Measurements from ENCODE around the gene LMF1. TPM values are rescaled to one million over a fixed set of nuclear protein-coding genes. Genes with fewer than 3 reads are reported as not detected.

Gene LMF1
- total and polyA plus RNA-seq, 7 experiments from 2014 or later: 10.6 to 63.1 (median 41.3) TPM

DNA sequence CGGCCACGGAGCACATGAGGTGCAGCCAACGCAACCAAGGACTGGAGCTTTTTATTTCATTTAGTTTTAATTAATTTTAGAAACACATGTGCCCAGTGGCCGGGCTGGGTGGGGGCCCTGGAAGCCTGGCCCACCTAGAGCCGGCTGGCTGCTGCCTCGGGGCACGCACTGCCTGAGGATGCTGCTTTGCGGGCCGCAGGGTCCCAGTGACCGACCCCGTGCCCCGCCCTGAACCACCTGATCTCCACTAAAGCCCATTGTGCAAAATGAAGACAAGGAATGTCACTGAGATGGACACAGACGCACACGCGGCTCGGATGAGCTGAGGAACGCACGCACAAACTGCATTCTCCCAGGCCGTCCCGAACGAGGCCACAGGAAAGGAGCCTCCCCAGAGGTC, 39.6 kb downstream of the LMF1 start:
- Mint-ChIP-seq H3K4me1 (peaks cover 0 to 4% (median 0%) of the 10 kb centered on the region in 7 donors), H3K36me3 (peaks cover 2 to 47% (median 13%) of the 10 kb centered on the region in 5 donors), H3K27ac (no peak overlapping the region), H3K9me3 (peaks cover 0 to 3% (median 2%) of the 10 kb centered on the region in 11 donors), H3K27me3 (no peaks in the 10 kb centered on the region), H3K4me3 (no peak overlapping the region)
- Histone ChIP-seq H3K9me3 (ENCODE audit: control insufficient read depth in 2 of 3, low read length in 3 of 3) (peaks cover 0 to 6% (median 0%) of the 10 kb centered on the region in 3 experiments), H3K36me3 (ENCODE audit: control insufficient read depth in 2 of 3, insufficient read depth in 3 of 3, low read length in 3 of 3) (peaks cover 0 to 50% (median 0%) of the 10 kb centered on the region in 3 experiments), H3K27ac (ENCODE audit: low read depth, low read length) (no peak overlapping the region), H3K4me1 (ENCODE audit: control insufficient read depth in 2 of 2, insufficient read depth in 2 of 2, low read length in 2 of 2) (no peaks in the 10 kb centered on the region), H3K4me3 (ENCODE audit: low read length) (no peak overlapping the region), H3K27me3 (ENCODE audit: control insufficient read depth in 2 of 2, insufficient read depth in 2 of 2, low read length in 2 of 2) (no peaks in the 10 kb centered on the region)
- intact Hi-C loops (cut with micrococcal nuclease): no loop called here
- CTCF ChIA-PET: no interaction called here
- no peak for DNase-seq
- POLR2A ChIA-PET: no interaction called here
- no peak for ATAC-seq

- H3K4me1 ChIP-seq (ENCODE audit: control insufficient read depth in 2 of 2, insufficient read depth in 2 of 2, low read length in 2 of 2): no peaks in the 10 kb centered on the region
- peaks cover 4 to 52% (median 15%) of the 10 kb centered on the region in 5 donors for H3K36me3 Mint-ChIP-seq
- no peak overlapping the region for H3K27ac ChIP-seq (ENCODE audit: low read depth, low read length)
- no peak overlapping the region for H3K4me3 ChIP-seq (ENCODE audit: low read length)
- peaks cover 0 to 6% (median 0%) of the 10 kb centered on the region in 3 experiments for H3K9me3 ChIP-seq (ENCODE audit: control insufficient read depth in 2 of 3, low read length in 3 of 3)
- DNase-seq: no peak
- H3K4me1 Mint-ChIP-seq: no peaks in the 10 kb centered on the region
- peaks cover 0 to 52% (median 0%) of the 10 kb centered on the region in 3 experiments for H3K36me3 ChIP-seq (ENCODE audit: control insufficient read depth in 2 of 3, insufficient read depth in 3 of 3, low read length in 3 of 3)
- no peaks in the 10 kb centered on the region for H3K27me3 Mint-ChIP-seq
- no peak overlapping the region for H3K27ac Mint-ChIP-seq
- no peaks in the 10 kb centered on the region for H3K27me3 ChIP-seq (ENCODE audit: control insufficient read depth in 2 of 2, insufficient read depth in 2 of 2, low read length in 2 of 2)
- POLR2A ChIA-PET: no interaction called here
- CTCF ChIA-PET: no interaction called here
- no peak for ATAC-seq
- peaks cover 0 to 4% (median 2%) of the 10 kb centered on the region in 11 donors for H3K9me3 Mint-ChIP-seq
- intact Hi-C loops (cut with micrococcal nuclease): no loop called here
- no peak overlapping the region for H3K4me3 Mint-ChIP-seq
Measured at GRCh38 chr16:930511-930910, 40.3 kb downstream of the LMF1 start.

- Histone ChIP-seq H3K27me3 (ENCODE audit: control insufficient read depth in 2 of 2, insufficient read depth in 2 of 2, low read length in 2 of 2) (no peaks in the 10 kb centered on the region), H3K4me1 (ENCODE audit: control insufficient read depth in 2 of 2, insufficient read depth in 2 of 2, low read length in 2 of 2) (no peaks in the 10 kb centered on the region), H3K4me3 (ENCODE audit: low read length) (no peak overlapping the region), H3K36me3 (ENCODE audit: control insufficient read depth in 2 of 3, insufficient read depth in 3 of 3, low read length in 3 of 3) (peaks cover 0 to 52% (median 0%) of the 10 kb centered on the region in 3 experiments), H3K9me3 (ENCODE audit: control insufficient read depth in 2 of 3, low read length in 3 of 3) (peaks cover 0 to 6% (median 0%) of the 10 kb centered on the region in 3 experiments), H3K27ac (ENCODE audit: low read depth, low read length) (no peak overlapping the region)
- Mint-ChIP-seq H3K9me3 (peaks cover 0 to 4% (median 2%) of the 10 kb centered on the region in 11 donors), H3K4me1 (no peaks in the 10 kb centered on the region), H3K27me3 (no peaks in the 10 kb centered on the region), H3K4me3 (no peak overlapping the region), H3K36me3 (peaks cover 4 to 54% (median 15%) of the 10 kb centered on the region in 5 donors), H3K27ac (no peak overlapping the region)
- ChIA-PET CTCF (no interaction called here), POLR2A (no interaction called here)
- DNase-seq: no peak
- ATAC-seq: no peak
- intact Hi-C loops (cut with micrococcal nuclease): no loop called here
Measured at GRCh38 chr16:930076-930475, 40.7 kb downstream of the LMF1 start.

DNA sequence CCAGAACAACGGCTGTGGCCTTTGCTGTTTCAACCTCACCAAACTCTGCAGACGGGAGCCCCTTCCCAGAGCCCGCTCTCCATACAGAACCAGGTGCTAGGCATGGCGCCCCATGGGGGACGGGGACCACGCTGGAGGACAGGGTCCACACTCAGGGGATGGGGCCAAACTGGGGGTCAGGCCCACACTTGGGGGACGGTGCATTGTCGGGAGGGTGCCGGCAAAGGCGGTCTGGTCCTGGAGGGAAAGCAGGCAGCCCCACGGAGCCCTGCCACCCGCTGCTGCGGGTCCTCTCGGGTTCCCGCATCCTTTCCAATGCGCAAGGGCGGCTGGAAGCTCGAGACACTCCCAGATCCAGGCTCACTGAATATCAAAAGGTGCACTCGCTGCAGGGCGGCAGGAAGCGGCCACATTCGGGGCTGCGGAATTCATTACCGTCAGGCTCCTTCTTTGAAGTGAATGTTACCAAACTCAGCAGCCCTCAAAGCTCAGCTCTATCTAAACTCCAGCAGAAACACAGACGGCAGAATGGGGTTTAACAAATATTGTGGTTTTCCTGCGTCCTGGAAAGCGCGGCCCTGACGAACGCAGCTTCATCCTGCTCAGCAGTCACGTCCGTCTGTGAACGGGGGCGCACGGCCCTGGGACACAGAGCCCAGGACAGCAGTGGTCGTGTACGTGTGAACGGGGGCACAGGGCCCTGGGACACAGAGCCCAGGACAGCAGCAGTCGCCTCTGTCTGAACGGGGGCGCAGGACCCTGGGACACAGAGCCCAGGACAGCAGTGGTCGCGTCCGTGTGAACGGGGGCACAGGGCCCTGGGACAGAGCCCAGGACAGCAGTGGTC, 41.3 kb downstream of the LMF1 start:
- ChIA-PET CTCF (no interaction called here), POLR2A (no interaction called here)
- peak overlapping the region in 1 of 9 donors; percentile 41 for H3K27ac Mint-ChIP-seq
- H3K9me3 Mint-ChIP-seq: peaks cover 0 to 4% (median 2%) of the 10 kb centered on the region in 11 donors
- Histone ChIP-seq H3K4me3 (ENCODE audit: low read length) (no peak overlapping the region), H3K9me3 (ENCODE audit: control insufficient read depth in 2 of 3, low read length in 3 of 3) (peaks cover 0 to 6% (median 0%) of the 10 kb centered on the region in 3 experiments), H3K27ac (ENCODE audit: low read depth, low read length) (no peak overlapping the region), H3K4me1 (ENCODE audit: control insufficient read depth in 2 of 2, insufficient read depth in 2 of 2, low read length in 2 of 2) (no peaks in the 10 kb centered on the region), H3K36me3 (ENCODE audit: control insufficient read depth in 2 of 3, insufficient read depth in 3 of 3, low read length in 3 of 3) (peaks cover 0 to 52% (median 0%) of the 10 kb centered on the region in 3 experiments), H3K27me3 (ENCODE audit: control insufficient read depth in 2 of 2, insufficient read depth in 2 of 2, low read length in 2 of 2) (no peaks in the 10 kb centered on the region)
- DNase-seq (no peak), ATAC-seq (no peak)
- no peaks in the 10 kb centered on the region for H3K4me1 Mint-ChIP-seq
- no peaks in the 10 kb centered on the region for H3K27me3 Mint-ChIP-seq
- no peak overlapping the region for H3K4me3 Mint-ChIP-seq
- intact Hi-C loops (cut with micrococcal nuclease): no loop called here
- peaks cover 4 to 61% (median 20%) of the 10 kb centered on the region in 5 donors for H3K36me3 Mint-ChIP-seq

DNA sequence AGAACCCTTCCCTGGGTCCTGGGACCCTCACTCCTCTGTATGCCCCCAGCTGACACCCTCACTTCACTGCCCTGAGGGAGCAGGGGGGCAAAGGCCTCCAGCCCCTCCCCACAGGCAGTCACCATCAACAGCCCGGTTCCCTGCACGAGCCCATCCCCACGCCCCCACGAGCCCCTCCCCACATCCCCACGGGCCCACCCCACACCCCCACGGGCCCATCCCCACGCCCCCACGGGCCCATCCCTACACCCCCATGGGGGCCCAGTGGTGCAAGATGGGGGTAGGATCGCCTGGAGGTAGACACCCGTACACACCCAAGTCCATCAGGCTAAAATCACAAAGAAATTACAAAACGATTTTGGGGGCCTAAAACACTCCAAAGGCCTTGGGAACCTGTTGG, 42.3 kb downstream of the LMF1 start:
- CTCF ChIA-PET: no interaction called here
- DNase-seq (no peak), ATAC-seq (no peak)
- Mint-ChIP-seq H3K36me3 (peaks cover 4 to 63% (median 28%) of the 10 kb centered on the region in 5 donors), H3K4me3 (no peak overlapping the region), H3K27me3 (no peaks in the 10 kb centered on the region), H3K27ac (no peak overlapping the region), H3K9me3 (peaks cover 0 to 4% (median 2%) of the 10 kb centered on the region in 11 donors), H3K4me1 (no peaks in the 10 kb centered on the region)
- peaks cover 0 to 6% (median 0%) of the 10 kb centered on the region in 3 experiments for H3K9me3 ChIP-seq (ENCODE audit: control insufficient read depth in 2 of 3, low read length in 3 of 3)
- no peaks in the 10 kb centered on the region for H3K27me3 ChIP-seq (ENCODE audit: control insufficient read depth in 2 of 2, insufficient read depth in 2 of 2, low read length in 2 of 2)
- intact Hi-C loops (cut with micrococcal nuclease): no loop called here
- POLR2A ChIA-PET: no interaction called here
- H3K4me3 ChIP-seq (ENCODE audit: low read length): no peak overlapping the region
- H3K4me1 ChIP-seq (ENCODE audit: control insufficient read depth in 2 of 2, insufficient read depth in 2 of 2, low read length in 2 of 2): no peaks in the 10 kb centered on the region
- H3K27ac ChIP-seq (ENCODE audit: low read depth, low read length): no peak overlapping the region
- H3K36me3 ChIP-seq (ENCODE audit: control insufficient read depth in 2 of 3, insufficient read depth in 3 of 3, low read length in 3 of 3): peaks cover 0 to 48% (median 0%) of the 10 kb centered on the region in 3 experiments

GRCh38 chr16:927931-928330, 42.9 kb downstream of the LMF1 start:
- no peak for DNase-seq
- no peak overlapping the region for H3K4me3 ChIP-seq (ENCODE audit: low read length)
- Mint-ChIP-seq H3K36me3 (peaks cover 4 to 63% (median 25%) of the 10 kb centered on the region in 5 donors), H3K27ac (no peak overlapping the region), H3K9me3 (peaks cover 0 to 4% (median 2%) of the 10 kb centered on the region in 11 donors), H3K4me1 (no peaks in the 10 kb centered on the region), H3K27me3 (no peaks in the 10 kb centered on the region), H3K4me3 (no peak overlapping the region)
- H3K9me3 ChIP-seq (ENCODE audit: control insufficient read depth in 2 of 3, low read length in 3 of 3): peaks cover 0 to 6% (median 0%) of the 10 kb centered on the region in 3 experiments
- no peak for ATAC-seq
- H3K27ac ChIP-seq (ENCODE audit: low read depth, low read length): no peak overlapping the region
- no peaks in the 10 kb centered on the region for H3K4me1 ChIP-seq (ENCODE audit: control insufficient read depth in 2 of 2, insufficient read depth in 2 of 2, low read length in 2 of 2)
- H3K27me3 ChIP-seq (ENCODE audit: control insufficient read depth in 2 of 2, insufficient read depth in 2 of 2, low read length in 2 of 2): no peaks in the 10 kb centered on the region
- CTCF ChIA-PET: no interaction called here
- H3K36me3 ChIP-seq (ENCODE audit: control insufficient read depth in 2 of 3, insufficient read depth in 3 of 3, low read length in 3 of 3): peaks cover 0 to 48% (median 0%) of the 10 kb centered on the region in 3 experiments
- POLR2A ChIA-PET: no interaction called here
- intact Hi-C loops (cut with micrococcal nuclease): no loop called here

Measured in naive thymus-derived CD4-positive, alpha-beta T cell (primary cell).